HEK293T (cell line): Measurements from ENCODE around the gene TRIM17.

Experiments
- ARNT ChIP-seq: fragments of 450-650 bp; IDR thresholded peaks from 2 replicates; pipeline ENCODE4 v1.6.1; 2017; ENCODE audit warnings: mild to moderate bottlenecking
- BHLHE40 ChIP-seq: fragments of 450-650 bp; IDR thresholded peaks from 2 replicates; pipeline ENCODE4 v1.6.1; 2016; ENCODE audit warnings: mild to moderate bottlenecking, moderate library complexity, borderline replicate concordance
- ELF4 ChIP-seq: fragments of 450-650 bp; IDR thresholded peaks from 2 replicates; pipeline ENCODE4 v1.6.1; 2017; ENCODE audit warnings: antibody characterized with exemption
- FOXA1 ChIP-seq: fragments of 450-650 bp; IDR thresholded peaks from 2 replicates; pipeline ENCODE4 v1.6.1; 2016; ENCODE audit warnings: mild to moderate bottlenecking
- FOXM1 ChIP-seq: fragments of 450-650 bp; IDR thresholded peaks from 2 replicates; pipeline ENCODE4 v1.6.1; 2017; ENCODE audit warnings: mild to moderate bottlenecking, borderline replicate concordance
- HDGF ChIP-seq: fragments of 450-650 bp; IDR thresholded peaks from 2 replicates; pipeline ENCODE4 v1.6.1; 2017; ENCODE audit warnings: antibody characterized with exemption, borderline replicate concordance
- L3MBTL2 ChIP-seq: fragments of 450-650 bp; conservative IDR thresholded peaks from 2 replicates; pipeline ENCODE4 v1.6.1; 2016; ENCODE audit warnings: mild to moderate bottlenecking
- LEF1 ChIP-seq: fragments of 450-650 bp; IDR thresholded peaks from 2 replicates; pipeline ENCODE4 v1.6.1; 2017; ENCODE audit warnings: mild to moderate bottlenecking, borderline replicate concordance
- NFRKB ChIP-seq: fragments of 450-650 bp; IDR thresholded peaks from 2 replicates; pipeline ENCODE4 v1.6.1; 2016; ENCODE audit warnings: mild to moderate bottlenecking, moderate library complexity
- SP1 ChIP-seq: fragments of 450-650 bp; IDR thresholded peaks from 2 replicates; pipeline ENCODE4 v1.6.1; 2017
- SUZ12 ChIP-seq: fragments of 450-650 bp; IDR thresholded peaks from 2 replicates; pipeline ENCODE4 v1.6.1; 2016; ENCODE audit warnings: mild to moderate bottlenecking
- TARDBP ChIP-seq: fragments of 450-650 bp; IDR thresholded peaks from 2 replicates; pipeline ENCODE4 v1.6.1; 2016
- ZNF384 ChIP-seq: fragments of 450-650 bp; IDR thresholded peaks from 2 replicates; pipeline ENCODE4 v1.6.1; 2016

- TF ChIP-seq SUZ12 (no peak), SP1 (no peak), FOXA1 (no peak), BHLHE40 (no peak), FOXM1 (no peak), NFRKB (no peak), ARNT (no peak), ZNF384 (no peak), LEF1 (no peak), L3MBTL2 (no peak), ELF4 (no peak), TARDBP (no peak), HDGF (no peak)
Measured at GRCh38 chr1:228417061-228417460, 400 bp upstream of the TRIM17 start.
